GM12878 (cell line): Measurements from ENCODE around the gene SPTLC3. TPM values are rescaled to one million over a fixed set of nuclear protein-coding genes. Genes with fewer than 3 reads are reported as not detected.

Source experiments
- ATF3 ChIP-seq: IDR thresholded peaks from 2 replicates; pipeline ENCODE4 v1.6.1; 2011; ENCODE audit warnings: low read depth, mild to moderate bottlenecking, low read length, moderate library complexity, borderline replicate concordance; ENCODE audit errors: extremely low read depth
- BMI1 ChIP-seq: fragments of 450-650 bp; IDR thresholded peaks from 2 replicates; pipeline ENCODE4 v1.6.1; 2016; ENCODE audit warnings: mild to moderate bottlenecking, moderate library complexity, borderline replicate concordance
- CBX5 ChIP-seq: sonication (generic); IDR thresholded peaks from 2 replicates; pipeline ENCODE4 v1.6.1; 2016; ENCODE audit warnings: low read depth, moderate library complexity, mild to moderate bottlenecking, inconsistent platforms
- CREM ChIP-seq: IDR thresholded peaks from 2 replicates; pipeline ENCODE4 v1.6.1; 2014; ENCODE audit warnings: antibody characterized with exemption, low read depth
- DPF2 ChIP-seq: fragments of 450-650 bp; IDR thresholded peaks from 2 replicates; pipeline ENCODE4 v1.6.1; 2017; ENCODE audit warnings: mild to moderate bottlenecking
- EED ChIP-seq: sonication (generic); IDR thresholded peaks from 2 replicates; pipeline ENCODE4 v1.6.1; 2016; ENCODE audit warnings: antibody characterized with exemption, low read depth
- FOXM1 ChIP-seq: IDR thresholded peaks from 2 replicates; pipeline ENCODE4 v1.6.1; 2012; ENCODE audit warnings: low read depth, mild to moderate bottlenecking, inconsistent platforms, low read length, moderate library complexity
- HDAC6 ChIP-seq: fragments of 200-600 bp; sonication (generic); IDR thresholded peaks from one replicate; pipeline ENCODE4 v1.8.0; 2017; ENCODE audit warnings: antibody characterized with exemption; ENCODE audit not compliant: unreplicated experiment
- KAT2A ChIP-seq: conservative IDR thresholded peaks from 2 replicates; pipeline ENCODE4 v1.6.1; 2011; ENCODE audit warnings: low read depth, low read length; ENCODE audit not compliant: control insufficient read depth
- MEF2A ChIP-seq: IDR thresholded peaks from 2 replicates; pipeline ENCODE4 v1.6.1; 2011; ENCODE audit warnings: low read depth, mild to moderate bottlenecking, low read length, moderate library complexity; ENCODE audit not compliant: insufficient read depth
- MTA2 ChIP-seq: fragments of 450-650 bp; IDR thresholded peaks from 2 replicates; pipeline ENCODE4 v1.6.1; 2016; ENCODE audit warnings: low read depth, mild to moderate bottlenecking, moderate library complexity
- NFIC ChIP-seq: IDR thresholded peaks from 2 replicates; pipeline ENCODE4 v1.6.1; 2012; ENCODE audit warnings: low read depth, mild to moderate bottlenecking, inconsistent platforms, low read length, moderate library complexity
- NR2C1 ChIP-seq: fragments of 450-650 bp; IDR thresholded peaks from 2 replicates; pipeline ENCODE4 v1.6.1; 2017; ENCODE audit warnings: antibody characterized with exemption, mild to moderate bottlenecking, moderate library complexity
- NR2F1 ChIP-seq: fragments of 450-650 bp; conservative IDR thresholded peaks from 2 replicates; pipeline ENCODE4 v1.6.1; 2017; ENCODE audit warnings: mild to moderate bottlenecking
- NRF1 ChIP-seq: conservative IDR thresholded peaks from 2 replicates; pipeline ENCODE4 v1.6.1; 2011; ENCODE audit warnings: mild to moderate bottlenecking, low read depth, low read length, improper control_type of control experiment
- PBX3 ChIP-seq: IDR thresholded peaks from 2 replicates; pipeline ENCODE4 v1.6.1; 2011; ENCODE audit warnings: mild to moderate bottlenecking, low read depth, low read length, moderate library complexity; ENCODE audit not compliant: insufficient replicate concordance
- PML ChIP-seq: IDR thresholded peaks from 2 replicates; pipeline ENCODE4 v1.6.1; 2012; ENCODE audit warnings: low read length, inconsistent platforms
- POLR2AphosphoS2 ChIP-seq: IDR thresholded peaks from 2 replicates; pipeline ENCODE4 v1.6.1; 2011; ENCODE audit warnings: low read depth, mild to moderate bottlenecking, low read length, improper control_type of control experiment, moderate library complexity
- TBL1XR1 ChIP-seq: IDR thresholded peaks from 2 replicates; pipeline ENCODE4 v1.6.1; 2012; ENCODE audit warnings: low read depth, low read length, improper control_type of control experiment
- USF1 ChIP-seq: IDR thresholded peaks from 2 replicates; pipeline ENCODE4 v1.6.1; 2011; ENCODE audit warnings: borderline replicate concordance, low read depth, mild to moderate bottlenecking, moderate library complexity, mixed read lengths, low read length; ENCODE audit not compliant: insufficient read depth; ENCODE audit errors: extremely low read length
- YBX1 ChIP-seq: fragments of 450-650 bp; IDR thresholded peaks from 2 replicates; pipeline ENCODE4 v1.6.1; 2016; ENCODE audit warnings: antibody characterized with exemption
- ZNF217 ChIP-seq: fragments of 450-650 bp; IDR thresholded peaks from 2 replicates; pipeline ENCODE4 v1.6.1; 2017; ENCODE audit warnings: antibody characterized with exemption, mild to moderate bottlenecking
- ZNF274 ChIP-seq: IDR thresholded peaks from one replicate; pipeline ENCODE4 v1.8.0; 2011; ENCODE audit not compliant: insufficient read length, insufficient read depth
- ZNF687 ChIP-seq: fragments of 450-650 bp; IDR thresholded peaks from 2 replicates; pipeline ENCODE4 v1.6.1; 2017; ENCODE audit warnings: mild to moderate bottlenecking, moderate library complexity
- ZZZ3 ChIP-seq: IDR thresholded peaks from 2 replicates; pipeline ENCODE4 v1.6.1; 2011; ENCODE audit warnings: low read depth; ENCODE audit not compliant: control insufficient read depth, insufficient read length
- polyA plus RNA-seq, 11 experiments: library from polyadenylated mRNA; depleted of rRNA in 4 of 11; unstranded in 6 of 11; stranded (reverse) in 5 of 11; fragments of >200 nt; fragmentation: Nextera tagmentation in 4 of 11; fragmentation: Illumina TruSeq in 1 of 11; extraction: Ambion mirVana in 4 of 11; extraction: Trizol in 1 of 11; gene quantifications; 1 replicate in 1 of 11; 2 replicates in 10 of 11; pipeline versions ENCODE4 v1.2.1 to v1.2.3, GENCODE V29; 2011 to 2016; ENCODE audit warnings: inconsistent platforms in 2 of 11, missing spikeins in 2 of 11, low read depth in 1 of 11
- total RNA-seq, 4 experiments: library from RNA; depleted of rRNA in 3 of 4; stranded (reverse); fragments of >200 nt in 3 of 4; fragmentation: Illumina TruSeq in 1 of 4; extraction: Trizol in 1 of 4; gene quantifications; 2 replicates each; pipeline versions ENCODE4 v1.2.1 to v1.2.3, GENCODE V29; 2013 to 2021

The SPTLC3 gene
- total and polyA plus RNA-seq, 10 of the 15 experiments (the other 5 are each of a cell fraction or from before 2014, with no cell fraction given) = 0.04 to 0.29 (median 0.06) TPM; not detected in 7

- no peak for TF ChIP-seq ZNF687
- TF ChIP-seq FOXM1 = peak; percentile 86
- peak; percentile 75 for TF ChIP-seq CREM
- TF ChIP-seq TBL1XR1 = no peak
- TF ChIP-seq BMI1 = 0 out of 2 replicates have a peak, but pooled peaks have one; percentile 63
- TF ChIP-seq POLR2AphosphoS2 = no peak
- no peak for TF ChIP-seq ZNF274
- TF ChIP-seq DPF2 = peak; percentile 96
- no peak for TF ChIP-seq HDAC6
- no peak for TF ChIP-seq ATF3
- TF ChIP-seq NRF1 = no peak
- TF ChIP-seq ZNF217 = no peak; the same call in 1 of the 2 replicates
- peak; percentile 75 for TF ChIP-seq MTA2
- no peak for TF ChIP-seq ZZZ3
- TF ChIP-seq USF1 = no peak
- TF ChIP-seq NFIC = peak; percentile 95
- no peak for TF ChIP-seq CBX5
- TF ChIP-seq EED = peak; percentile 95
- no peak for TF ChIP-seq PBX3
- no peak for TF ChIP-seq KAT2A
- TF ChIP-seq NR2C1 = no peak
- TF ChIP-seq NR2F1 = peak; percentile 40; the same call in 1 of the 2 replicates
- TF ChIP-seq PML = 0 out of 2 replicates have a peak, but pooled peaks have one; percentile 46
- TF ChIP-seq YBX1 = no peak
- TF ChIP-seq MEF2A = no peak
Measured at GRCh38 chr20:13121840-13122515, 113.2 kb downstream of the SPTLC3 start (continued).
